HG02610 (cell line): ENCODE data around the gene CASP10.

Experiments
- ATAC-seq: cut with Tn5 transposase; IDR thresholded peaks from one replicate; pipeline ENCODE4 v1.9.1; 2021; ENCODE audit warnings: mild to moderate bottlenecking, moderate library complexity; ENCODE audit not compliant: unreplicated experiment

CASP10 gene

DNA sequence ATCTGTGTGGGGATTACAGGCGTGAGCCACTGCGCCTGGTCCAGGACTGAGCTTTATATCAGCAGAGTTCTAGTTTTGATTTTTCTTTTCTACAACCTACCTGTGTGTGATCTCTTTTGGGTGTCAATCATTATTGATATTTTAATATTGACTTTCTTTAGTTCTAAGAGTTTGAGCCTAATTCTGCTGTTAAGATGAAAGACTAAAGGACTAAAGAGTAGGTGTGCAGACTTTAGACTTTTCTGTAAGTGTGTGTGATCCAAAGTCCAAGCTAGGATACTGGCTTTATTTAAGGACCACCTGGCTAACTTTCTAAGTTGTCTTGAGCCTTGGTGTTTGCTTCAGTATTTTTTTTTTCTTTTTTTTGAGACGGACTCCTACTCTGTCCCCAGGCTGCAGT, 12.4 kb downstream of the CASP10 start:
- no peak for ATAC-seq

GRCh38 chr2:201196003-201196402, 13.1 kb downstream of the CASP10 start:
- ATAC-seq: no peak

DNA sequence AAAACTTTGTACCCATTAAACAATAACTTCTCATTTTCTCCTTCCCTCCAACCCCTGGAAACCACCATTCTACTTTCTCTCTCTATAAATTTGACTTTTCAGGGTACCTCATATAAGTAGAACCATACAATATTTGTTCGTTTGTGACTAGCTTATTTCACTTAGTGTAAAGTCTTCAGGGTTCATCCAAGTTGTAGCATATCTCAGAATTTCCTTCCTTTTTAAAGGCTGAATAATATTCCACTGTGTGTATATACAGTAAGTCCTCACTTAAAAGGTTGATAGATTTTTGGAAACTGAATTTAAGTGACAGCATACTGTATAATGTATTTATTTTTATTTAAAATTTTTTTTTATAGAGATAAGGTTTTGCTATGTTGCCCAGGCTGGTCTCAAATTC, 13.9 kb downstream of the CASP10 start:
- ATAC-seq: no peak

- no peak for ATAC-seq
Measured at GRCh38 chr2:201197781-201198180, 14.8 kb downstream of the CASP10 start.

DNA sequence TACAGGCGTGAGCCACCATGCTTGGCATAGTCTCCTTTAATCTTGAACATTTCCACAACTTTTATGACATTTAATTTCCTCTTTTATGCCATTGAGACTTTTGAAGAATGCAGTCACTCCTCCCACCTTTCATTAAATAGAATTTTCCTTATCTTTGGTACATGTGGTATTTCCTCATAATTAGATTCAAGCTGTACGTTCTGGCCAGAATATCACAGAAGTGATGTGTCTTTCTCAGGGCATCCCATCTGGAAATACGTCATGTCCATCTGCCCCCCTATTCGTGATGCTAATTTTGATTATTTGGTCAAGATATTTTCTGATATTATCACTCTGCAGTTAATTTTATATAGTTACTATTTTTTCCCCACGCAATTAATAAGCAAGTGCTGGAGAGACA, 16.9 kb downstream of the CASP10 start:
- ATAC-seq: no peak

- no peak for ATAC-seq
Measured at GRCh38 chr2:201200345-201200744, 17.4 kb downstream of the CASP10 start.

DNA sequence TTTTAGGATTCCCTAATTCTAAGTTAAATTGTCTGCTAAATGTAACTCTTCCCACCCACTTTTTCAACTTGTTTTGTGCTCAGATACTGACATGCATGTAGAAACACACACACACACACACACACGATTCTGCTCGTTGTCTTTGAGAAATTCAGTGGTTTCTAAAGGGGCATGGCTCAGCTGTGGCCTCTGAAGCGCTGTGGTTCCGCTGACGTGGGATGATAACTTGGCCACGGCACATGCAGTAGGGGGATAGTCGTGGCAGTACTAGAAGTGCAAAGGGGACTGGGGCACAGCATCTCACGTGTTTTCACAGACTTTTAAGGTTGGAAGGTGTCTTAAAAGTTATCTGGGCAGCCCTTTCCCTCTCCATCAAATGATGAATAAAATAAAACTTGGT, 18.4 kb downstream of the CASP10 start:
- no peak for ATAC-seq

GRCh38 chr2:201203916-201204654, 21.1 kb downstream of the CASP10 start:
- ATAC-seq: no peak

DNA sequence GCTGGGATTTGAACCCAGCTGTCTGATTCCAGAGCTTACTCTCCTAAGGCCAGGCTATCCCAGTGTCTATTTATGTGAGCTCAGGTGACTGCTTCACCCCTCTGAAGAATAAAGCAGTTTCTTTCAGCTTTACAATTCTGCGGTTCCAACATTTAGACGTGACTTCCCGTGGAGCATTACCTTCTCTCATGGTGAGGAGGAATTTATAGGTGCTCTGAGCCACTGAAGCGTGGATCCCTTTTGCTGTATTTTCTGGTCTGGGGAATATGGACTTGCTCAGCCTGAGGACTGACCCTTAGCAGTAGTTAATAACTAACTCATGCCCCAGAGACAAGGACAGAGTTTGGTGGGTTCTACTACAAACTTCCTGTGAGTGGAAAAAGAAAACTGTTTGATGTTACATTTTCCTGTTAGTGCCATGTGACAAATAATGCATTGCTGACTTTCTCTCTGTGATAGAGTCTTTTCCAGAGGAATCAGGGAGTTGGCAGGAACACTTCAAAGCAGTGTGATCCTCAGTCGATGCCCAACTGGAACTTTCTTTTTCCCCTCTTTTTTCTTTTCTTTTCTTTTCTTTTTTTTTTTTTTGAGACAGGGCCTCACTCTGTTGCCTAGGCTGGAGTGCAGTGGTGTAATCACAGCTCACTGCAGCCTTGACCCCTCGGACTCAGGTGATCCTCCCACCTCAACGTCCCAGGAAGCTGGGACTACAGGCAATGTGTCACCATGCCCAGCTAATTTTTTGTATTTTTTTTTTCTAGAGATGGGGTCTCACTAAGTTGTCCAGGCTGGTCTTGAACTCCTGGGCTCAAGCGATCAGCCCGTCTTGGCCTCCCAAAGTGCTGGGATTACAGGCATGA, 21.9 kb downstream of the CASP10 start:
- no peak for ATAC-seq

GRCh38 chr2:201205515-201205849, 22.5 kb downstream of the CASP10 start:
- ATAC-seq: no peak

- peak; percentile 81 for ATAC-seq
Measured at GRCh38 chr2:201208563-201209252, 25.8 kb downstream of the CASP10 start.

- no peak for ATAC-seq
Measured at GRCh38 chr2:201215963-201216362, 33.0 kb downstream of the CASP10 start.

- no peak for ATAC-seq
Measured at GRCh38 chr2:201216918-201217317, 34.0 kb downstream of the CASP10 start.

- no peak for ATAC-seq
Measured at GRCh38 chr2:201218780-201219179, 35.8 kb downstream of the CASP10 start.

DNA sequence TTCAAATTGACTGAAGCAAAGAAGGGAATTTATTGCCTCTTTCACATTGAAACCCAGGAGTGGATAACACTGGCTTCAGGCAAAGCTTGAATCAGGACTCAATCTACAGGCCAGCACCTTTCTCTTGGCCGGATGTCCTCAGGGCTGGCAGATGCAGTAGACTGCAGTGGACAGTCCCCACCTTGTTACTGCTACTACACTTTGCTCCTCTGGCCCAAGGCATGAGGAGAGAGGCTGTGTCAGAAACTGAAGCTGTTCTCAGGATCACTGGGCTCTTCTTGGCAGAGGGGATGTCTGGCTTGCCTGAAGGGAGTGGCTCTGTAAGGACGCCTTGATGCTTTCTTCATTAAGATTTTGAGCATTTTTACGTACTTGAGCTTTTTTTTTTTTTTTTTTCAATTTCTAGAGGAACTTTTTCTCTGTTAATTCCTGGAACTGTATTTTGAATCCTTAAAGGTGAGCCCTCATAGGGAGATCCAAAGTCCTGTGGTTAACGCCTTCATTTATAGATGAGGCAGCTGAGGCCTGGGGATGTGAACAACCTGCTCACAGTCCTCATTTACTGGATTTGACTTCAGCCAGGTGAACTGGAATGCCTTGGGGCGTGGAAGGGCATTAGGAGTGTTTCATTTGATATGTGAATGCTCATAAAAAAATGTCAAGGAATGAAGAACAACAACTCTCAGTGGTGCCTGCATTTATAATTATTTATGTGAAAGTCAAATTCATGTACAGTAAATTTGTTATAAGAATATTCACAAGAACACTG, 36.6 kb downstream of the CASP10 start:
- ATAC-seq: no peak

- ATAC-seq: no peak
Measured at GRCh38 chr2:201220102-201220570, 37.2 kb downstream of the CASP10 start.

DNA sequence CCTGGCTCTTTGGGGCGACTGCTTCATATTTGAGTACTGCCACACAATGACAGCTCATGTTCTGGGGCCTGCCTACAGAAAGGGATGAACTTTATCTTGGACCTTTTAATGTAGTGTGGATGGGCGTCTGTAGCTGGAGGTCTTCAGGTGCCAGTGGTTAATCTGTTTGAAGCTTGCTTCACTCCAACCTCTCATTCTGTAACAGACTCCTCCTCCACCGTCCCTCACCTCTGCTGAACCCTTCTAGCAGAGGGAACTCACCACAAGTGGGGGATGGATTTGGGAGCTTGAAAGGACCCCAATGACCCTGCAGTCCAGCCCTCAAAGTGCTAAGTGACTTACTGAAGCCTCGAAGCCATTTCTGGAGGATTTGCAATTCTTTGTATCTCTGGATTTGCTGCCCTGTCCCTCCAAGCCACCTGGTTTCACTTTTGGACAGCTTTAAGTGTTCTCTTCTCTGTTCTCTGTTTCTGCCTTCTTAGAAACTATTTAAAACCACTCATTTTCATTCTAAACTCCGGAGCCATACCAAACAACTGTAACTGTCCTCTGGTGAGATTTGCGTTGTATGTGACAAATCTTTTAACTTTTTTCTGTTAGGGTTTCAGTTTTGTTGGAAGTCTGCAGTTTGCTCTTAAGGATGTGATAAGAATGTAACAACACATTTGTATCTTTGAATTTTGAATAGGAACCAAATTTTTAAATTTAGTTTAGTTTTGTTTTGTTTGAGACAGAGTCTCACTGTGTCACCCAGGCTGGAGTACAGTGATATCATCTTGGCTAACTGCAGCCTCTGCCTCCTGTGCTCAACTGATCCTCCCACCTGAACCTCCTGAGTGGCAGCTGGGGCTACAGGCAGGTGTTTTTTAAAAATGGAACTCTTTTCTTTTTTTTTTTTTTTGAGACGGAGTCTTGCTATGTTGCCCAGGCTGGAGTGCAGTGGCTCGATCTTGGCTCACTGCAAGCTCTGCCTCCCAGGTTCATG, 40.4 kb downstream of the CASP10 start:
- peak; percentile 78 for ATAC-seq

DNA sequence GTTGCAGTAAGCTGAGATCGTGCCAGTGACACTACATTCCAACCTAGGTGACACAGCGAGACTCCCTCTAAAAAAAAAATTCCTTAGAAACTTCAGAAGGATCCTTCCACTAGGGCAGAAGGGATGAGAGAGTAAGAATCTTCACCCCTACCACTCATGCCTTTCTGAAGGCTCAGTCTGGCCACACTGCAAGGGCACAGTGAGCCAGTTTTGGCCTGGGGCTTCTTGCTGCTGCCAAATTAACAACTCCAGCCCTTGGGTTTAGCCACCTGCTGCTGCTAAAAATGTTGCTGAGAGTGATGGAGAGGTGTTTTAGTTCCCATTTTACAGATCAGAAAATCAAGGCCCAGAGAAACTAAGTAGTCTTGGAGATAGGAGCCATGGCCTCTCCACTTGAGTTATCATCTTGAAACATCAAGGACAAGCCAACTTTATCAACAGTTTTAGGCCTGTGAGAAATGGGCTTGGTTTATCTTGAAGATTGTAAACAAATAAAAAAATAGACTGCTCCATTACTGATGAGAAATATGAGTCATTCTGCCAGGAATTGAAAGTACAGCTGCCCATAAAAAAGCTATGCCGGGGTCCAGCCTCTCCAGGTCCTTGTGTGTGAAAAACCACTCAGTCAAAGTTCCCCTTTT, 45.5 kb downstream of the CASP10 start:
- no peak for ATAC-seq

DNA sequence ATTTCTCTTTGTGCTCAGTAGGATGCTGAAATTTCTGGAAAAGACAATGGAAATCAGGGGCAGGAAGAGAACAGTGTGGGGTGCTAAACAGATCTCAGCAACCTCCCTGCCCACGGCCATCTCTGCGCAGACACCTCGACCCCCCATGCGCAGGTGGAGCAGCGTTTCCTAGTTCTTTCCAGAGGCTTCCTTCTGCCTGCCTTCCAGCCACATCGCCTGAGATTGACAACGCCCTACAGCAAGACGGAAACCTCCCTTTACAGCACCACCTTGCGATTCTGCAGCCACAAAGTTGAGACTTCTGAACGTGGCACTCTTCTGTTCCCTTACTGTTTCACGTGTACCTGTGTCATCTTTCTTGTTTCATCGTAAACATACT, 46.0 kb downstream of the CASP10 start:
- no peak for ATAC-seq
